Neural cell (in vitro differentiated cells): ENCODE measurements around the gene SNCAIP. TPM values are rescaled to one million over a fixed set of nuclear protein-coding genes. Genes with fewer than 3 reads are reported as not detected.
"Not testable (repeated sequence)": the region's sequence is repeated elsewhere in the genome, so short reads cannot be mapped to it uniquely, and the experiment has no call there.

Experiments
- H2AFZ ChIP-seq: fragments of 200-600, 300-800 bp; sonication (generic), shearing (Covaris generic); 2 replicates; pipeline ENCODE4 v1.6.0; 2014; ENCODE audit warnings: low read depth, mild to moderate bottlenecking, antibody characterized with exemption, low read length, moderate library complexity
- H3F3A ChIP-seq: fragments of 200-600 bp; shearing (Covaris generic); 2 replicates; pipeline ENCODE4 v1.6.1; 2016; ENCODE audit warnings: mild to moderate bottlenecking, moderate library complexity, mixed read lengths, antibody characterized with exemption, low read length; ENCODE audit not compliant: insufficient read depth, poor library complexity, severe bottlenecking
- H3K27ac ChIP-seq: fragments of 200-600, 300-800 bp; sonication (generic), shearing (Covaris generic); 2 replicates; pipeline ENCODE4 v1.5.1; 2014; ENCODE audit warnings: mild to moderate bottlenecking, low read length, moderate library complexity
- H3K27me3 ChIP-seq: fragments of 300-800, 200-600 bp; sonication (generic), shearing (Covaris generic); 2 replicates; pipeline ENCODE4 v1.6.0; 2014; ENCODE audit warnings: mild to moderate bottlenecking, low read depth, low read length, moderate library complexity; ENCODE audit not compliant: insufficient read depth
- H3K36me3 ChIP-seq: fragments of 300-800, 200-600 bp; sonication (generic), shearing (Covaris generic); 2 replicates; pipeline ENCODE4 v1.5.1; 2014; ENCODE audit warnings: mild to moderate bottlenecking, antibody characterized with exemption, low read length, moderate library complexity; ENCODE audit not compliant: insufficient read depth
- H3K4me2 ChIP-seq: fragments of 300-800, 200-600 bp; sonication (generic), shearing (Covaris generic); 2 replicates; pipeline ENCODE4 v1.6.0; 2014; ENCODE audit warnings: mild to moderate bottlenecking, low read length
- H3K4me3 ChIP-seq: fragments of 300-800, 200-600 bp; sonication (generic), shearing (Covaris generic); 2 replicates; pipeline ENCODE4 v1.5.1; 2014; ENCODE audit warnings: mild to moderate bottlenecking, low read length, moderate library complexity
- H3K79me2 ChIP-seq: fragments of 200-600 bp; shearing (Covaris generic); replicated peaks from 2 replicates; pipeline ENCODE4 v1.6.0; 2014; ENCODE audit warnings: mild to moderate bottlenecking, low read length, moderate library complexity; ENCODE audit not compliant: insufficient read depth
- H3K9ac ChIP-seq: fragments of 300-800, 200-600 bp; sonication (generic), shearing (Covaris generic); 2 replicates; pipeline ENCODE4 v1.6.1; 2016; ENCODE audit warnings: mild to moderate bottlenecking, low read length, mixed read lengths
- H3K9me2 ChIP-seq: fragments of 200-600 bp; shearing (Covaris generic); 2 replicates; pipeline ENCODE4 v1.6.1; 2016; ENCODE audit warnings: mild to moderate bottlenecking, low read length, mixed read lengths; ENCODE audit not compliant: insufficient read depth
- H3K9me3 ChIP-seq: fragments of 200-600, 300-800 bp; sonication (generic), shearing (Covaris generic); 2 replicates; pipeline ENCODE4 v1.6.1; 2016; ENCODE audit warnings: mild to moderate bottlenecking, mixed run types, low read length, moderate library complexity, mixed read lengths
- H4K20me1 ChIP-seq: fragments of 200-600 bp; shearing (Covaris generic); 2 replicates; pipeline ENCODE4 v1.6.1; 2016; ENCODE audit warnings: mild to moderate bottlenecking, mixed run types; ENCODE audit not compliant: insufficient read depth
- EP300 ChIP-seq: fragments of 450-650 bp; conservative IDR thresholded peaks from 2 replicates; pipeline ENCODE4 v1.6.1; 2014; ENCODE audit warnings: antibody characterized with exemption, mild to moderate bottlenecking, moderate library complexity; ENCODE audit not compliant: poor library complexity, severe bottlenecking
- EZH2 ChIP-seq: fragments of 200-600, 300-800 bp; shearing (Covaris generic), sonication (generic); IDR thresholded peaks from 2 replicates; pipeline ENCODE4 v1.6.1; 2014; ENCODE audit warnings: antibody characterized with exemption, low read length, borderline replicate concordance, mild to moderate bottlenecking; ENCODE audit not compliant: insufficient read depth, poor library complexity, severe bottlenecking
- MXI1 ChIP-seq: fragments of 450-650 bp; conservative IDR thresholded peaks from 2 replicates; pipeline ENCODE4 v1.6.1; 2014; ENCODE audit warnings: antibody characterized with exemption, mild to moderate bottlenecking; ENCODE audit not compliant: poor library complexity, severe bottlenecking
- POLR2AphosphoS5 ChIP-seq: IDR thresholded peaks from 2 replicates; pipeline ENCODE4 v1.6.1; 2012
- RAD21 ChIP-seq: fragments of 450-650 bp; conservative IDR thresholded peaks from 2 replicates; pipeline ENCODE4 v1.6.1; 2014; ENCODE audit warnings: antibody characterized with exemption, mild to moderate bottlenecking, moderate library complexity
- REST ChIP-seq: IDR thresholded peaks from 2 replicates; pipeline ENCODE4 v1.6.1; 2012; ENCODE audit warnings: borderline replicate concordance
- SMC3 ChIP-seq: fragments of 450-650 bp; conservative IDR thresholded peaks from 2 replicates; pipeline ENCODE4 v1.6.1; 2014; ENCODE audit warnings: antibody characterized with exemption, mild to moderate bottlenecking, moderate library complexity; ENCODE audit not compliant: poor library complexity
- TAF1 ChIP-seq: IDR thresholded peaks from 2 replicates; pipeline ENCODE4 v1.6.1; 2012; ENCODE audit warnings: low read depth
- polyA plus RNA-seq: library from polyadenylated mRNA; depleted of rRNA; stranded (reverse); fragments of >200 nt; gene quantifications from 2 replicates; pipeline ENCODE4 v1.2.3, GENCODE V29; 2014
- TF ChIP-seq, protein P1 (sequence below): fragments of 450-650 bp; IDR thresholded peaks from 2 replicates; pipeline ENCODE4 v1.5.1; 2014; ENCODE audit warnings: antibody characterized with exemption, mild to moderate bottlenecking, moderate library complexity; ENCODE audit not compliant: poor library complexity, severe bottlenecking

The SNCAIP gene
- polyA plus RNA-seq, 1 donor from 2014 or later, result 25.6 TPM

GRCh38 chr5:122351416-122352157, 39.5 kb downstream of the SNCAIP start:
- Histone ChIP-seq H3K4me2 (no peak overlapping the region), H4K20me1 (no peaks in the 10 kb centered on the region), H2AFZ (no peak overlapping the region), H3K9me3 (no peaks in the 10 kb centered on the region), H3K36me3 (no peaks in the 10 kb centered on the region), H3K9me2 (no peaks in the 10 kb centered on the region), H3K79me2 (peaks cover 3% of the 10 kb centered on the region), H3K4me3 (no peak overlapping the region), H3K27ac (no peak overlapping the region), H3K27me3 (no peaks in the 10 kb centered on the region), H3F3A (no peaks in the 10 kb centered on the region), H3K9ac (no peak overlapping the region)
- TF ChIP-seq RAD21 (no peak), MXI1 (no peak), EP300 (no peak), EZH2 (no peak), TAF1 (no peak), SMC3 (no peak), POLR2AphosphoS5 (no peak), REST (no peak)
- TF ChIP-seq, protein P1, sequence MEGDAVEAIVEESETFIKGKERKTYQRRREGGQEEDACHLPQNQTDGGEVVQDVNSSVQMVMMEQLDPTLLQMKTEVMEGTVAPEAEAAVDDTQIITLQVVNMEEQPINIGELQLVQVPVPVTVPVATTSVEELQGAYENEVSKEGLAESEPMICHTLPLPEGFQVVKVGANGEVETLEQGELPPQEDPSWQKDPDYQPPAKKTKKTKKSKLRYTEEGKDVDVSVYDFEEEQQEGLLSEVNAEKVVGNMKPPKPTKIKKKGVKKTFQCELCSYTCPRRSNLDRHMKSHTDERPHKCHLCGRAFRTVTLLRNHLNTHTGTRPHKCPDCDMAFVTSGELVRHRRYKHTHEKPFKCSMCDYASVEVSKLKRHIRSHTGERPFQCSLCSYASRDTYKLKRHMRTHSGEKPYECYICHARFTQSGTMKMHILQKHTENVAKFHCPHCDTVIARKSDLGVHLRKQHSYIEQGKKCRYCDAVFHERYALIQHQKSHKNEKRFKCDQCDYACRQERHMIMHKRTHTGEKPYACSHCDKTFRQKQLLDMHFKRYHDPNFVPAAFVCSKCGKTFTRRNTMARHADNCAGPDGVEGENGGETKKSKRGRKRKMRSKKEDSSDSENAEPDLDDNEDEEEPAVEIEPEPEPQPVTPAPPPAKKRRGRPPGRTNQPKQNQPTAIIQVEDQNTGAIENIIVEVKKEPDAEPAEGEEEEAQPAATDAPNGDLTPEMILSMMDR, result no peak

DNA sequence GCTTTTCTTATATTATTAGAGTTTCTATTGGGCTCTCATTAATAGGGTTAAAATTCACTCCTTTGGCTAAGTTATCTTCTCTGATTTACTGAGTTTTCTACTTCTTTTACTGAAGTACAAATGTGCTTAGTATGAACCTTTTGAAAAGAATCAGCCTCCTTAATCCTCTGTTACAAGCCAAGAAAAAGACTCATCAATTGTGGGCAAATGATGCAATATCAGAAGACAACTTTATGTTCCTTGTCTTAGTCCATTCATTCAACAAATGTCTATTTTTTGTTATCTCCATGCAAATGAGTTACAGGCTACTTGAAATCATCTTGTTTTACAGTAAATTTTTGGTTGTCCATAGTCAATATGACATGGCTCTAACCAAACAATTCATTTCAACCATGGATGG, 40.3 kb downstream of the SNCAIP start:
- H3K9me2 ChIP-seq, result no peaks in the 10 kb centered on the region
- peaks cover 3% of the 10 kb centered on the region for H3K79me2 ChIP-seq
- no peak overlapping the region for H3K4me2 ChIP-seq
- H2AFZ ChIP-seq, result no peak overlapping the region
- no peak overlapping the region for H3K9ac ChIP-seq
- TF ChIP-seq, protein P1, result no peak
- TF ChIP-seq EP300, result no peak
- TF ChIP-seq MXI1, result no peak
- no peak for TF ChIP-seq SMC3
- no peak for TF ChIP-seq TAF1
- TF ChIP-seq RAD21, result no peak
- no peak for TF ChIP-seq POLR2AphosphoS5
- no peak for TF ChIP-seq EZH2
- no peak for TF ChIP-seq REST
- no peaks in the 10 kb centered on the region for H3K9me3 ChIP-seq
- H4K20me1 ChIP-seq, result no peaks in the 10 kb centered on the region
- H3K36me3 ChIP-seq, result no peaks in the 10 kb centered on the region
- no peaks in the 10 kb centered on the region for H3F3A ChIP-seq
- no peak overlapping the region for H3K4me3 ChIP-seq
- H3K27me3 ChIP-seq, result no peaks in the 10 kb centered on the region
- H3K27ac ChIP-seq, result no peak overlapping the region

- not testable (repeated sequence) for H3K36me3 ChIP-seq, H3K4me3 ChIP-seq, H3K9me2 ChIP-seq, H3K9ac ChIP-seq, H2AFZ ChIP-seq, H3K9me3 ChIP-seq, H3K27ac ChIP-seq, H3K27me3 ChIP-seq, H3K4me2 ChIP-seq, H4K20me1 ChIP-seq, H3K79me2 ChIP-seq, H3F3A ChIP-seq
Measured at GRCh38 chr5:122353361-122353760, 41.3 kb downstream of the SNCAIP start.
